NCI-H460 (cell line): ENCODE measurements around the gene OR5H6. TPM values are rescaled to one million over a fixed set of nuclear protein-coding genes. Genes with fewer than 3 reads are reported as not detected.

Experiments
- total RNA-seq: library from RNA; depleted of rRNA; stranded (reverse); fragments of >200 nt; shearing (Covaris generic); gene quantifications from 2 replicates; pipeline ENCODE4 v1.2.3, GENCODE V29; 2014; rRNA removed

OR5H6 gene
- total RNA-seq, 1 experiment from 2014 or later = not detected

Other genes starting within 250 kb of the OR5H6 start
- gene GABRR3, start 228.9 kb upstream of the OR5H6 start, total RNA-seq = not detected in 2 replicates
- not detected in 2 replicates for gene OR5AC2, start 177.1 kb upstream of the OR5H6 start, total RNA-seq
- gene OR5H1, start 133.5 kb upstream of the OR5H6 start, total RNA-seq = not detected in 2 replicates
- not detected in 2 replicates for gene OR5H14, start 116.8 kb upstream of the OR5H6 start, total RNA-seq
- gene OR5H15, start 97.5 kb upstream of the OR5H6 start, total RNA-seq = not detected in 2 replicates
- not detected in 2 replicates for gene OR5H2, start 18.3 kb downstream of the OR5H6 start, total RNA-seq
- gene OR5K4, start 89.6 kb downstream of the OR5H6 start, total RNA-seq = not detected in 2 replicates
- not detected in 2 replicates for gene OR5K3, start 126.4 kb downstream of the OR5H6 start, total RNA-seq
- gene OR5K1, start 199.0 kb downstream of the OR5H6 start, total RNA-seq = not detected in 2 replicates
- not detected in 2 replicates for gene OR5K2, start 233.4 kb downstream of the OR5H6 start, total RNA-seq